ENCODE results near the gene PDHX.

Gene PDHX

DNA sequence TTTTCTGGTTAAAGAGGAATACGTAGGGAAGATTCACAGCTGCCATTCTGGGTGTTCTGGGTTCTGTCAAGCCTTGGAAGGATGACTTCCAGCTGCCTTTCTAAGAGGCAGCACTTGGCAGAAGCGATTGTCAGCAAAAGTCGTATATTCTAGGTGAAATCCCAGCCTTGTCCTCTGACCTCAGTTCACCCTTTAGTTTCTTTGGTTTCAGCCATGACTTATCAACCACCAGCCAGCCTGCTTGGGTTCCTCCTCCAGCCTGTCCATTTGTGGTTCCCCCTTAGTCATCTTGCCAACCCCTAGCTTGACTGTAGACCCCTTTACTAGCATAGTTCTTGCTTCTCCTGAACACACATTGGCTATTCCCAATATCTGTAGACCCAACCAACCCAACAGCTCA, 120.2 kb downstream of the PDHX start:
- Histone ChIP-seq H3K4me3 (ENCODE audit: low read length in 2 of 2) (no peak overlapping the region), H3K9ac (ENCODE audit: low read length in 2 of 2) (no peak overlapping the region), H3K36me3 (ENCODE audit: control insufficient read depth in 2 of 2, insufficient read depth in 2 of 2, low read length in 2 of 2) (no peaks in the 10 kb centered on the region), H3K9me3 (ENCODE audit: control insufficient read depth in 2 of 2, low read length in 2 of 2) (no peaks in the 10 kb centered on the region), H3K27me3 (ENCODE audit: control insufficient read depth in 1 of 2, insufficient read depth in 2 of 2, low read length in 2 of 2) (no peaks in the 10 kb centered on the region), H3K27ac (ENCODE audit: low read length) (no peak overlapping the region), H3K4me1 (ENCODE audit: control insufficient read depth, insufficient read depth, low read length) (no peaks in the 10 kb centered on the region)

DNA sequence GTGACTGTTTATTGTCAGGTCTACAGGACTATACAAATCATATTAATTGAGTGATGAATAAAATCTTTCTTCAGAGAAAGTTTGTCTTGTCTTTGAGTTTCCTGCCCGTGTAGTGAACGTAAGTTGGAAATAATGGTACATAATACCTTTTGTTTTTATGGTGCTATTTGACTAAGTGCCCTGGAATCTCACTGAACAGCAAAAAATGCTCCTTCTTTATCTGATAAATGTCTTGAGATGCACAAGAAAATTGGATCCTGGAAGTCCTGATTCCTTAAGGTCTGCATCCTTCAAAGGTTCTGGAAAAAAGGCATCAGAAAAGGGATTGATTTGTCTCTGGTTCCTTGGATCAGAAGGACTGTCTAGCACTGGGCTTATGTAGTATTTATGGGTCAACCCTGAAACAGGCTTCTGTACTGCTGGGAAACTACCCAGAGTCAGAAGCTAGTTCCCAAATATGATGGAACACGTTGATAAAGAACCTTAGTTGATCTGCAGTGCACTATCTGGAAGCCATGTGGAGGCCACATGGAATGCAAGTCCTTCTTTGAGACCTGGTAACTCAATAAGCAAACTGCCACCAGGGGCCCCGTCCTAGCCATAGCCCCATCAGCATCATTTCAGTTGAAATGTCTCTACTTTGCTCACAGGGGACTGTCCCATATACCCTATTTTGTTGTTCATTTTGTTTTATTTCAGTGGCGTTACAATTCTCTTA, 122.0 kb downstream of the PDHX start:
- Histone ChIP-seq H3K4me3 (ENCODE audit: low read length in 2 of 2) (no peak overlapping the region), H3K4me1 (ENCODE audit: control insufficient read depth, insufficient read depth, low read length) (peaks cover 10% of the 10 kb centered on the region), H3K36me3 (ENCODE audit: control insufficient read depth in 2 of 2, insufficient read depth in 2 of 2, low read length in 2 of 2) (no peaks in the 10 kb centered on the region), H3K27me3 (ENCODE audit: control insufficient read depth in 1 of 2, insufficient read depth in 2 of 2, low read length in 2 of 2) (no peaks in the 10 kb centered on the region), H3K9me3 (ENCODE audit: control insufficient read depth in 2 of 2, low read length in 2 of 2) (no peaks in the 10 kb centered on the region), H3K27ac (ENCODE audit: low read length) (no peak overlapping the region), H3K9ac (ENCODE audit: low read length in 2 of 2) (no peak overlapping the region)

GRCh38 chr11:35039076-35039475, 122.7 kb downstream of the PDHX start:
- Histone ChIP-seq H3K4me3 (ENCODE audit: low read length in 2 of 2) (no peak overlapping the region), H3K36me3 (ENCODE audit: control insufficient read depth in 2 of 2, insufficient read depth in 2 of 2, low read length in 2 of 2) (no peaks in the 10 kb centered on the region), H3K27ac (ENCODE audit: low read length) (no peak overlapping the region), H3K27me3 (ENCODE audit: control insufficient read depth in 1 of 2, insufficient read depth in 2 of 2, low read length in 2 of 2) (no peaks in the 10 kb centered on the region), H3K9me3 (ENCODE audit: control insufficient read depth in 2 of 2, low read length in 2 of 2) (no peaks in the 10 kb centered on the region), H3K4me1 (ENCODE audit: control insufficient read depth, insufficient read depth, low read length) (peaks cover 10% of the 10 kb centered on the region), H3K9ac (ENCODE audit: low read length in 2 of 2) (no peak overlapping the region)

DNA sequence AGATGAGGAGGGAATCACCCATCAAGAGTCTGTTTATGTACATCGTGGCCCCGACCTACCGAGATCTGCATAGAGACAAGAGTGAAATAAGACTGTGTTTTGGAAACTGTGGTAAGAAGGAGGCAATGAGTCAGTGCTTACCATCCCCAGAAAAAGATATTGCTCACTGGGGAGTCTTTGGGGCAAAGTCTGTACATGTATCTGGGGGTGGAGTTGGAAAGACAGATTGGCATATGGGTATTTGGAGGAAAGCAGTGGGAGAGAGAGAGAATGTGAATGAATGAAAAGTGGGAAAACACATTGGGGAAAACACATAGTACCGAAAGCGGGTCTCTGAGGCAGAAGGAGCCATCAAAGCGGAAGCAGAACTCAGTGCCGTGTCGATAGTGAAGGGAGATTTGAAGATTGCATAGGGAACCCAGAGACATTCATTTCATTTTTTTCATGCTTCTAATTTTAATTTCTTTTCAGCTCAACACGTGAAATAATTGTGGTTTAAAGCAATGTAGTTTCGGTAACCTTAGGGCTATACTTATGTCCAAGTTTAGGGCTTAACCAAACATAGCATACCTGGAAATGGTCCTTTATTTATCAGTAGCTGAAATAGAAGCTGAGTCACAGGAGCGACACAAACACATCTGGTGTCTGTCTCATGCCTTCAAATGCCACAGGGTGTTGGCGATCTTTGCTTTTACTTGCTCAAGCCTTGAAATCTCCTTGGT, 124.0 kb downstream of the PDHX start:
- H3K27ac ChIP-seq (ENCODE audit: low read length), result no peak overlapping the region
- H3K9me3 ChIP-seq (ENCODE audit: control insufficient read depth in 2 of 2, low read length in 2 of 2), result no peaks in the 10 kb centered on the region
- H3K27me3 ChIP-seq (ENCODE audit: control insufficient read depth in 1 of 2, insufficient read depth in 2 of 2, low read length in 2 of 2), result no peaks in the 10 kb centered on the region
- no peaks in the 10 kb centered on the region for H3K36me3 ChIP-seq (ENCODE audit: control insufficient read depth in 2 of 2, insufficient read depth in 2 of 2, low read length in 2 of 2)
- peaks cover 17% of the 10 kb centered on the region for H3K4me1 ChIP-seq (ENCODE audit: control insufficient read depth, insufficient read depth, low read length)
- H3K9ac ChIP-seq (ENCODE audit: low read length in 2 of 2), result no peak overlapping the region
- no peak overlapping the region for H3K4me3 ChIP-seq (ENCODE audit: low read length in 2 of 2)

GRCh38 chr11:35041070-35041554, 124.7 kb downstream of the PDHX start:
- Histone ChIP-seq H3K36me3 (ENCODE audit: control insufficient read depth in 2 of 2, insufficient read depth in 2 of 2, low read length in 2 of 2) (no peaks in the 10 kb centered on the region), H3K9me3 (ENCODE audit: control insufficient read depth in 2 of 2, low read length in 2 of 2) (no peaks in the 10 kb centered on the region), H3K4me1 (ENCODE audit: control insufficient read depth, insufficient read depth, low read length) (peaks cover 19% of the 10 kb centered on the region), H3K9ac (ENCODE audit: low read length in 2 of 2) (no peak overlapping the region), H3K4me3 (ENCODE audit: low read length in 2 of 2) (no peak overlapping the region), H3K27me3 (ENCODE audit: control insufficient read depth in 1 of 2, insufficient read depth in 2 of 2, low read length in 2 of 2) (no peaks in the 10 kb centered on the region), H3K27ac (ENCODE audit: low read length) (no peak overlapping the region)

GRCh38 chr11:35042224-35042623, 125.8 kb downstream of the PDHX start:
- Histone ChIP-seq H3K4me3 (ENCODE audit: low read length in 2 of 2) (no peak overlapping the region), H3K9me3 (ENCODE audit: control insufficient read depth in 2 of 2, low read length in 2 of 2) (no peaks in the 10 kb centered on the region), H3K9ac (ENCODE audit: low read length in 2 of 2) (no peak overlapping the region), H3K27ac (ENCODE audit: low read length) (no peak overlapping the region), H3K36me3 (ENCODE audit: control insufficient read depth in 2 of 2, insufficient read depth in 2 of 2, low read length in 2 of 2) (no peaks in the 10 kb centered on the region), H3K4me1 (ENCODE audit: control insufficient read depth, insufficient read depth, low read length) (peaks cover 19% of the 10 kb centered on the region), H3K27me3 (ENCODE audit: control insufficient read depth in 1 of 2, insufficient read depth in 2 of 2, low read length in 2 of 2) (no peaks in the 10 kb centered on the region)

DNA sequence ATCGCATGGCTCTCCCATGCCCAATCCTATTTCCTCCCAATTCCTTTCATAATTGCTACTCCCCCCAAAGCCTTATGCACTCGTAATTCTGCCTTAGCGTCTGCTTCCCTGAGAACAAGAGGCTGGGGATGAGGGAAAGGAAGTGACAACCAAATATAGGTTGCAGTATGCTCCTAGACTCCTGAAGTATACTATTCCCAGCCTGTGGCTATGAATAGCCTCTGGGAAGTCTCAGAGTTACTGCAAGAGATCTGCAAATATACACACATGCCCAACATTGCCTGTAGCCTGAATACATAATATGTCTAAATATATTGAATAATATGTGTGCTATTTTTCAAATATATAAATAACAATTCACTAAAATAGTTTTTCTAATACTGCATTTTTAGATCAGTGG, 126.5 kb downstream of the PDHX start:
- no peak overlapping the region for H3K4me3 ChIP-seq (ENCODE audit: low read length in 2 of 2)
- H3K4me1 ChIP-seq (ENCODE audit: control insufficient read depth, insufficient read depth, low read length), result peaks cover 19% of the 10 kb centered on the region
- no peak overlapping the region for H3K9ac ChIP-seq (ENCODE audit: low read length in 2 of 2)
- H3K9me3 ChIP-seq (ENCODE audit: control insufficient read depth in 2 of 2, low read length in 2 of 2), result no peaks in the 10 kb centered on the region
- no peak overlapping the region for H3K27ac ChIP-seq (ENCODE audit: low read length)
- no peaks in the 10 kb centered on the region for H3K36me3 ChIP-seq (ENCODE audit: control insufficient read depth in 2 of 2, insufficient read depth in 2 of 2, low read length in 2 of 2)
- H3K27me3 ChIP-seq (ENCODE audit: control insufficient read depth in 1 of 2, insufficient read depth in 2 of 2, low read length in 2 of 2), result no peaks in the 10 kb centered on the region

- Histone ChIP-seq H3K27ac (ENCODE audit: low read length) (no peak overlapping the region), H3K36me3 (ENCODE audit: control insufficient read depth in 2 of 2, insufficient read depth in 2 of 2, low read length in 2 of 2) (no peaks in the 10 kb centered on the region), H3K9me3 (ENCODE audit: control insufficient read depth in 2 of 2, low read length in 2 of 2) (no peaks in the 10 kb centered on the region), H3K9ac (ENCODE audit: low read length in 2 of 2) (no peak overlapping the region), H3K4me3 (ENCODE audit: low read length in 2 of 2) (no peak overlapping the region), H3K27me3 (ENCODE audit: control insufficient read depth in 1 of 2, insufficient read depth in 2 of 2, low read length in 2 of 2) (no peaks in the 10 kb centered on the region), H3K4me1 (ENCODE audit: control insufficient read depth, insufficient read depth, low read length) (peaks cover 26% of the 10 kb centered on the region)
These were observed 127.5 kb downstream of the PDHX start for GRCh38 chr11:35043936-35044335.

DNA sequence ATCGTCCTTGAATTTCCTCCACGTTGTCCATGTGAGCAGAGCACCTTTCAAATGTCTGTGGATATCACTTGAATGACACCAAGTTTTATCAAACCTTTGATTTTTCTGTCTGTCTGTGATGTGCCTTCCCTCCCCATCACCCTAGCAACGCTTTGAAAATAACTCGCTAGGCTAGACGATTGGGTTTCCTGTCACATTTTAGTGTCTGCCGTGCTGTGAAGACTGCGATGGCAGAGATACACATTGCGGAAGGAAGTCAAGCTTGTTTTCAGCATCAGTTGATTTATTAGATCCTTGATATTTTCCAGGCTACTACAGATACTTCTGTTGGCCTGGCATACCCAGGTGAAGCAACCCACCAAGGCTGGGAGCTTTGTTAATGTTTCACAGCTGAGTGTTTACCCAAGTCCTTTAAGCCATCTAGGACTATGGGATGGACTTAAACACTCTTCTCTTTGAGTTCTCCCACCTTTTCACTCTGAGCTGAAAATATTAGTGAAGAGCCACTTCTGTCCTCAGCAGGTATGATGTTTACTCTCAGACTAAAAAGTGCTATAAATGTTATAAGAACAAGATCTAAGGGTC, 128.9 kb downstream of the PDHX start:
- Histone ChIP-seq H3K9me3 (ENCODE audit: control insufficient read depth in 2 of 2, low read length in 2 of 2) (no peaks in the 10 kb centered on the region), H3K27me3 (ENCODE audit: control insufficient read depth in 1 of 2, insufficient read depth in 2 of 2, low read length in 2 of 2) (no peaks in the 10 kb centered on the region), H3K9ac (ENCODE audit: low read length in 2 of 2) (no peak overlapping the region), H3K36me3 (ENCODE audit: control insufficient read depth in 2 of 2, insufficient read depth in 2 of 2, low read length in 2 of 2) (no peaks in the 10 kb centered on the region), H3K4me3 (ENCODE audit: low read length in 2 of 2) (no peak overlapping the region), H3K27ac (ENCODE audit: low read length) (no peak overlapping the region), H3K4me1 (ENCODE audit: control insufficient read depth, insufficient read depth, low read length) (peaks cover 37% of the 10 kb centered on the region)
